H1 (cell line): ENCODE results near the gene DOCK10.

Experiments used
- CEBPB ChIP-seq: IDR thresholded peaks from 2 replicates; pipeline ENCODE4 v1.6.1; 2012; ENCODE audit warnings: low read depth, low read length
- CTCF ChIP-seq, 3 experiments: IDR thresholded peaks; 1 replicate in 2 of 3; 2 replicates in 1 of 3; pipeline versions ENCODE4 v1.5.1 to v1.6.1; 2011; ENCODE audit warnings: low read length in 3 of 3, mild to moderate bottlenecking in 3 of 3, inconsistent platforms in 2 of 3, low read depth in 1 of 3, moderate library complexity in 1 of 3; ENCODE audit not compliant: insufficient read depth in 1 of 3; ENCODE audit errors: control extremely low read depth in 1 of 3
- EP300 ChIP-seq, 2 experiments: IDR thresholded peaks; 1 replicate in 1 of 2; 2 replicates in 1 of 2; pipeline ENCODE4 v1.6.1; 2011 to 2012; ENCODE audit warnings: low read depth in 2 of 2, low read length in 2 of 2, mild to moderate bottlenecking in 2 of 2, borderline replicate concordance in 1 of 2, inconsistent platforms in 1 of 2, moderate library complexity in 1 of 2
- HDAC2 ChIP-seq, 2 experiments: fragments of 300-600 bp in 1 of 2; sonication (generic) in 1 of 2; IDR thresholded peaks; 2 replicates each; pipeline ENCODE4 v1.6.1; 2011 to 2012; ENCODE audit warnings: low read depth in 2 of 2, low read length in 2 of 2, mild to moderate bottlenecking in 2 of 2, moderate library complexity in 2 of 2, borderline replicate concordance in 1 of 2, inconsistent platforms in 1 of 2
- POLR2A ChIP-seq, 2 experiments: IDR thresholded peaks; 1 replicate in 1 of 2; 2 replicates in 1 of 2; pipeline ENCODE4 v1.6.1; 2011; ENCODE audit warnings: low read depth in 2 of 2, low read length in 2 of 2, mild to moderate bottlenecking in 2 of 2; ENCODE audit errors: control extremely low read depth in 1 of 2
- POLR2AphosphoS5 ChIP-seq: IDR thresholded peaks from 2 replicates; pipeline ENCODE4 v1.6.1; 2011; ENCODE audit warnings: low read depth, low read length
- RFX5 ChIP-seq: IDR thresholded peaks from 2 replicates; pipeline ENCODE4 v1.6.1; 2011; ENCODE audit warnings: low read depth, low read length, improper control_type of control experiment, borderline replicate concordance

GRCh38 chr2:224833986-224834385 is 208.3 kb downstream of the DOCK10 start:
- TF ChIP-seq EP300 (IDR thresholded peaks at IDR 0.05; ENCODE audit: borderline replicate concordance in 1 of 2, low read depth in 2 of 2, low read length in 2 of 2) (no peak), POLR2AphosphoS5 (no peak), POLR2A (IDR thresholded peaks at IDR 0.05; ENCODE audit: control extremely low read depth in 1 of 2, low read depth in 2 of 2, low read length in 2 of 2) (no peak), RFX5 (no peak), CTCF (IDR thresholded peaks at IDR 0.05; ENCODE audit: control extremely low read depth in 1 of 3, insufficient read depth in 1 of 3, low read depth in 1 of 3, low read length in 3 of 3) (no peak), HDAC2 (IDR thresholded peaks at IDR 0.05; ENCODE audit: borderline replicate concordance in 1 of 2, low read depth in 2 of 2, low read length in 2 of 2) (no peak), CEBPB (no peak)
